ENCODE results near the gene ZFP91. TPM values are rescaled to one million over a fixed set of nuclear protein-coding genes. Genes with fewer than 3 reads are reported as not detected.

ZFP91 gene, protein sequence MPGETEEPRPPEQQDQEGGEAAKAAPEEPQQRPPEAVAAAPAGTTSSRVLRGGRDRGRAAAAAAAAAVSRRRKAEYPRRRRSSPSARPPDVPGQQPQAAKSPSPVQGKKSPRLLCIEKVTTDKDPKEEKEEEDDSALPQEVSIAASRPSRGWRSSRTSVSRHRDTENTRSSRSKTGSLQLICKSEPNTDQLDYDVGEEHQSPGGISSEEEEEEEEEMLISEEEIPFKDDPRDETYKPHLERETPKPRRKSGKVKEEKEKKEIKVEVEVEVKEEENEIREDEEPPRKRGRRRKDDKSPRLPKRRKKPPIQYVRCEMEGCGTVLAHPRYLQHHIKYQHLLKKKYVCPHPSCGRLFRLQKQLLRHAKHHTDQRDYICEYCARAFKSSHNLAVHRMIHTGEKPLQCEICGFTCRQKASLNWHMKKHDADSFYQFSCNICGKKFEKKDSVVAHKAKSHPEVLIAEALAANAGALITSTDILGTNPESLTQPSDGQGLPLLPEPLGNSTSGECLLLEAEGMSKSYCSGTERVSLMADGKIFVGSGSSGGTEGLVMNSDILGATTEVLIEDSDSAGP
- total RNA-seq (ENCODE audit: low replicate concordance): 37.7 and 52.0 TPM in 2 replicates

- H3K9ac ChIP-seq: peak within 1 kb of the TSS; percentile 100
- peak within 1 kb of the TSS; percentile 100 for H3K27ac Mint-ChIP-seq
- H3K4me1 Mint-ChIP-seq: peaks cover 27% of the 10 kb centered on the region
- H3K4me2 ChIP-seq: peak within 1 kb of the TSS; percentile 92
- H3K36me3 ChIP-seq: no peaks in the 10 kb centered on the region
- H3K27ac ChIP-seq: peak within 1 kb of the TSS; percentile 99
- peaks cover 6% of the 10 kb centered on the region for H3K27me3 Mint-ChIP-seq (ENCODE audit: insufficient read depth, low read depth)
- H3K36me3 Mint-ChIP-seq: peaks cover 3% of the 10 kb centered on the region
- H3K9me3 Mint-ChIP-seq: no peaks in the 10 kb centered on the region
- H3K79me2 ChIP-seq (ENCODE audit: low read depth): peaks cover 62% of the 10 kb centered on the region
- H2AFZ ChIP-seq (replicated peaks): peak within 1 kb of the TSS; percentile 90
- TF ChIP-seq, protein P1, sequence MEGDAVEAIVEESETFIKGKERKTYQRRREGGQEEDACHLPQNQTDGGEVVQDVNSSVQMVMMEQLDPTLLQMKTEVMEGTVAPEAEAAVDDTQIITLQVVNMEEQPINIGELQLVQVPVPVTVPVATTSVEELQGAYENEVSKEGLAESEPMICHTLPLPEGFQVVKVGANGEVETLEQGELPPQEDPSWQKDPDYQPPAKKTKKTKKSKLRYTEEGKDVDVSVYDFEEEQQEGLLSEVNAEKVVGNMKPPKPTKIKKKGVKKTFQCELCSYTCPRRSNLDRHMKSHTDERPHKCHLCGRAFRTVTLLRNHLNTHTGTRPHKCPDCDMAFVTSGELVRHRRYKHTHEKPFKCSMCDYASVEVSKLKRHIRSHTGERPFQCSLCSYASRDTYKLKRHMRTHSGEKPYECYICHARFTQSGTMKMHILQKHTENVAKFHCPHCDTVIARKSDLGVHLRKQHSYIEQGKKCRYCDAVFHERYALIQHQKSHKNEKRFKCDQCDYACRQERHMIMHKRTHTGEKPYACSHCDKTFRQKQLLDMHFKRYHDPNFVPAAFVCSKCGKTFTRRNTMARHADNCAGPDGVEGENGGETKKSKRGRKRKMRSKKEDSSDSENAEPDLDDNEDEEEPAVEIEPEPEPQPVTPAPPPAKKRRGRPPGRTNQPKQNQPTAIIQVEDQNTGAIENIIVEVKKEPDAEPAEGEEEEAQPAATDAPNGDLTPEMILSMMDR (IDR thresholded peaks at IDR 0.05): no peak
- H3K4me3 Mint-ChIP-seq: peak within 1 kb of the TSS; percentile 93
- peak; percentile 99 for DNase-seq (ENCODE audit: low spot score)
- no peaks in the 10 kb centered on the region for H3K27me3 ChIP-seq
- H3F3A ChIP-seq (ENCODE audit: low read depth): peaks cover 24% of the 10 kb centered on the region
- H3K4me1 ChIP-seq: peaks cover 37% of the 10 kb centered on the region
- H3K9me3 ChIP-seq (ENCODE audit: low read depth): no peaks in the 10 kb centered on the region
- peaks cover 41% of the 10 kb centered on the region for H4K20me1 ChIP-seq (ENCODE audit: low read depth)
- H3K4me3 ChIP-seq: peak within 1 kb of the TSS; percentile 98
Observed at GRCh38 chr11:58578635-58579191, at the start of gene ZFP91. Gene ZFP91 (plus strand): TSS chr11:58579063. CDS start chr11:58579282, 219 bp downstream.

DNA sequence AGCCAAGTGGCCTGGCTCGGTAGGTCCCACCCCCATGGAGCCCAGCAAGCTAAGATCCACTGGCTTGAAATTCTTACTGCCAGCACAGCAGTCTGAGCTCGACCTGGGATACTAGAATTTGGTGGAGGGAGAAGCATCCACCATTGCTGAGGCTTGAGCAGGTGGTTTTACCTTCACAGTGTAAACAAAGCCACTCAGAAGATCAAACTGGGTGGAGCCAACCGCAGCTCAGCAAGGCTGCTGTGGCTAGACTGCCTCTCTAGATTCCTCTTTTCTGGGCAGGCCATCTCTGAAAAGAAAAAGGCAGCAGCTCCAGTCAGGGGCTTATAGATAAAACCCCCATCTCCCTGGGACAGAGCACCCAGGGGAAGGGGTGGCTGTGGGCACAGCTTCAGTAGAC is 48.6 kb upstream of the ZFP91 start:
- DNase-seq (ENCODE audit: low spot score): no peak
- no peak overlapping the region for H3K9ac ChIP-seq
- Mint-ChIP-seq H3K4me1 (no peaks in the 10 kb centered on the region), H3K4me3 (no peak overlapping the region), H3K27me3 (ENCODE audit: insufficient read depth, low read depth) (peaks cover 2% of the 10 kb centered on the region), H3K36me3 (peaks cover 16% of the 10 kb centered on the region), H3K27ac (no peak overlapping the region), H3K9me3 (peaks cover 4% of the 10 kb centered on the region)
- H3K9me3 ChIP-seq (ENCODE audit: low read depth): no peaks in the 10 kb centered on the region
- H3F3A ChIP-seq (ENCODE audit: low read depth): no peaks in the 10 kb centered on the region
- no peak overlapping the region for H2AFZ ChIP-seq (replicated peaks)
- no peaks in the 10 kb centered on the region for H3K4me1 ChIP-seq
- TF ChIP-seq, protein P1 (IDR thresholded peaks at IDR 0.05): no peak
- TF ChIP-seq EZH2 (IDR thresholded peaks at IDR 0.05) (no peak), EZH2phosphoT487 (IDR thresholded peaks at IDR 0.05) (no peak)
- H3K4me2 ChIP-seq: no peak overlapping the region
- no peaks in the 10 kb centered on the region for H3K79me2 ChIP-seq (ENCODE audit: low read depth)
- H3K27ac ChIP-seq: no peak overlapping the region
- H4K20me1 ChIP-seq (ENCODE audit: low read depth): no peaks in the 10 kb centered on the region
- no peaks in the 10 kb centered on the region for H3K27me3 ChIP-seq
- no peak overlapping the region for H3K4me3 ChIP-seq
- H3K36me3 ChIP-seq: no peaks in the 10 kb centered on the region

GRCh38 chr11:58531865-58532341 is 47.0 kb upstream of the ZFP91 start:
- Histone ChIP-seq H3K4me2 (no peak overlapping the region), H3K9me3 (ENCODE audit: low read depth) (no peaks in the 10 kb centered on the region), H3K27me3 (no peaks in the 10 kb centered on the region), H3K4me3 (no peak overlapping the region), H3F3A (ENCODE audit: low read depth) (no peaks in the 10 kb centered on the region), H2AFZ (replicated peaks) (no peak overlapping the region), H4K20me1 (ENCODE audit: low read depth) (no peaks in the 10 kb centered on the region), H3K9ac (no peak overlapping the region), H3K4me1 (no peaks in the 10 kb centered on the region), H3K27ac (no peak overlapping the region), H3K36me3 (no peaks in the 10 kb centered on the region), H3K79me2 (ENCODE audit: low read depth) (no peaks in the 10 kb centered on the region)
- H3K27ac Mint-ChIP-seq: no peak overlapping the region
- peaks cover 4% of the 10 kb centered on the region for H3K9me3 Mint-ChIP-seq
- H3K36me3 Mint-ChIP-seq: peaks cover 23% of the 10 kb centered on the region
- no peaks in the 10 kb centered on the region for H3K4me1 Mint-ChIP-seq
- DNase-seq (ENCODE audit: low spot score): no peak
- H3K27me3 Mint-ChIP-seq (ENCODE audit: insufficient read depth, low read depth): peaks cover 2% of the 10 kb centered on the region
- no peak for TF ChIP-seq EZH2phosphoT487 (IDR thresholded peaks at IDR 0.05)
- TF ChIP-seq EZH2 (IDR thresholded peaks at IDR 0.05): no peak
- TF ChIP-seq, protein P1 (IDR thresholded peaks at IDR 0.05): no peak
- H3K4me3 Mint-ChIP-seq: no peak overlapping the region
